NCI-H2081 treated with DMSO at 0.1 percent for 48 hours (cell line): Measurements from ENCODE around the gene ABCC11.
"Not testable (repeated sequence)": the region's sequence is repeated elsewhere in the genome, so short reads cannot be mapped to it uniquely, and the experiment has no call there.

Experiments
- DNase-seq: peaks from one replicate; lab custom pipeline; 2025; lab: John Stamatoyannopoulos, UW

Gene ABCC11

DNA sequence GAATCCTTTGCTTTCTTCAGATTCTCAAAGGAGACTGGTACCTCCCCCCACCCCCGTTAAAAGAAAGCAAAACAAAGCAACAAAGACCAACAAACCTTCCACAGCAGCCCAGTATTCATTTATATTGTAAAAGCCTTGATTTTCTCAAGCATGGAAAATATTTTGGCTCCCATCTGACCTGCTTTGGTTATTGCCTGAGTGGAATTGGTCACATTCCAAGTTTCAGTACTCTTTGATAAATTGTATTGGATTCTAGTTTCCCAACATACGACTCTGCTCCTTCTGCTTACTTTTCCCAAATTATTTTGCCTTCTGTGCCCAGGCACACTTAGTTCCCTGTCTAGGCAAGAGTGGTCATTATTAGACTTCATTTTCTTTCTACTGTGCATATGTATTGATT, 1.3 kb downstream of the ABCC11 start:
- DNase-seq: no peak

GRCh38 chr16:48244863-48245195, 2.5 kb downstream of the ABCC11 start:
- DNase-seq: no peak

DNA sequence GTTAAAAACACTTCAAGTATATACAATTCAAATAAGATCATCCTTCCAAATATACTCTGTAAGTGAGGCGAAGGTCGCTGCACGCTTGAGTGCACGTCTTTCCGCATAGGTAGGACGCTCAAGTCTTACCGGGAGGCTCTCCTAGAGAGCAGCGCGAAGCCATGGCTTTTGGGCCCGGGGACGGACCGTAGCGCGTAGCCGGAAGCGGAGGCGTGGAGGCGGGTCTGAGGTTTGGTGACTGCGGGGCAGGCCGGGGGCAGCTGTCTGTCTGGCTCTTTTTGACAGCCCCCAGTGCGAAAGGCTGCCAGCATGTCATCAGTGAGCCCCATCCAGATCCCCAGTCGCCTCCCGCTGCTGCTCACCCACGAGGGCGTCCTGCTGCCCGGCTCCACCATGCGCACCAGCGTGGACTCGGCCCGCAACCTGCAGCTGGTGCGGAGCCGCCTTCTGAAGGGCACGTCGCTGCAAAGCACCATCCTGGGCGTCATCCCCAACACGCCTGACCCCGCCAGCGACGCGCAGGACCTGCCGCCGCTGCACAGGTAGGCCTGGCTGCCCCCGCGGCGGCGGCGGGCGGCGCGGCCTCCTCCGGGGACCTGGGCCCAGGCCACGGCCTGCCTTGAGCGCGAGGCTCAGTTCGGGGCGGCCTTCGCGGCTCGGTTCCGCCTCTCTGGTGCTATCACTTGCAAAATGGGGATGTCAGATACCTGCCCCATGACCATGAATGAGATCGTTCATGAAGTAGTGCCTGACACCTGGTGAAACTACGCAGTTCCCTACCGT, 3.1 kb downstream of the ABCC11 start, which contains the start of gene LONP2:
LONP2 (plus strand) TSS at position 221 of the 783 bp plus-strand sequence; CDS start at position 310, 89 bp downstream.
- no peak for DNase-seq

GRCh38 chr16:48240147-48240546, 7.2 kb downstream of the ABCC11 start:
- DNase-seq: not testable (repeated sequence)

- no peak for DNase-seq
These were observed 11.1 kb downstream of the ABCC11 start for GRCh38 chr16:48236286-48236685.

DNA sequence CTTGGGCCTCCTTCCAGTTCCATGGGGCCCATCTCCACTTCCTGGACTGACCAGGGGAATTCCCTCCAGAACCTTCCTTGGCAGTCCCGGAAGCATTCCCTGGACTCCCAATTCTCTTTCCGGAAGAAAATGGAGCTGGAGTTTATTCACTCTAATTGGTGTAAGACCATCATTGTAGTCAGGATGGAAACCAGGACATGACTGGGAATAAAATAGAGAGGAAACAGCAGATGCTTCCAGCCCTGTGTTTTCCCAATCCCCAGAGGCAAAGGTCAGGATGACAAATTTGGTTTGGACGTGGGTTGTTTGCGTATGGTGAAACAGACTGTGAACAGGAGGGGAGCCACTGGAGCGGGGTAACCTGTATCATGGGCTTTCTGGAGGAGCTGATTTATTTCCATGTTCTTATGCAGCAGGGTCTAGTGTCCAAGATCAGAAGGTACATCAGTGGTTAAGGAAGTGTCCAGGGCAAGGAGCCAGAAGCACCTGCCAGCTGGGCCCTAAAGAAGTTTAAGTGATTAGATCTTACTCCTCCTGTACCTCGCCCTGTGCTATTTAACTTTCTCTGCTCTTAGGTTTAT, 11.7 kb downstream of the ABCC11 start:
- no peak for DNase-seq

- DNase-seq: no peak
These were observed 12.2 kb downstream of the ABCC11 start for GRCh38 chr16:48235058-48235555.

DNA sequence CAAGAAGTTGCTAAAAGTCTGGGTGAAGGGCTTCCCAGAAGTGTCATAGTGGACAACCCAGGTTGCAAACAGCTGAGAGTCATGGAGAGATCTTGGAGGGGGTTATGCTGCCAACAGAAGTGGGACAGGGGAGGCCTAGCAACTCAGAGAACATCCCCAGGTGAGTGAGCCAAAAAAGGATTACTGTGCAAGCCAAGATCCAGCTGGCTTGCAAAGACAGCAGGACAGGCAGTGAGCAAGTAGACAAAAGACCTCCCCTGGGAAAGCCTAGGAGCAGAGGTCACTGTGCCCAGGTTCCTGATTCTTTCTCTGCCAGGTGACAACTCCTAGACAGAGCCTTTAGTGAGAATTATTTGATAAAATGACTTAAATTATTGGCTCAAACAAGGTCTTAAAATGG, 12.7 kb downstream of the ABCC11 start:
- no peak for DNase-seq

- no peak for DNase-seq
These were observed 14.8 kb downstream of the ABCC11 start for GRCh38 chr16:48232493-48233040.

DNA sequence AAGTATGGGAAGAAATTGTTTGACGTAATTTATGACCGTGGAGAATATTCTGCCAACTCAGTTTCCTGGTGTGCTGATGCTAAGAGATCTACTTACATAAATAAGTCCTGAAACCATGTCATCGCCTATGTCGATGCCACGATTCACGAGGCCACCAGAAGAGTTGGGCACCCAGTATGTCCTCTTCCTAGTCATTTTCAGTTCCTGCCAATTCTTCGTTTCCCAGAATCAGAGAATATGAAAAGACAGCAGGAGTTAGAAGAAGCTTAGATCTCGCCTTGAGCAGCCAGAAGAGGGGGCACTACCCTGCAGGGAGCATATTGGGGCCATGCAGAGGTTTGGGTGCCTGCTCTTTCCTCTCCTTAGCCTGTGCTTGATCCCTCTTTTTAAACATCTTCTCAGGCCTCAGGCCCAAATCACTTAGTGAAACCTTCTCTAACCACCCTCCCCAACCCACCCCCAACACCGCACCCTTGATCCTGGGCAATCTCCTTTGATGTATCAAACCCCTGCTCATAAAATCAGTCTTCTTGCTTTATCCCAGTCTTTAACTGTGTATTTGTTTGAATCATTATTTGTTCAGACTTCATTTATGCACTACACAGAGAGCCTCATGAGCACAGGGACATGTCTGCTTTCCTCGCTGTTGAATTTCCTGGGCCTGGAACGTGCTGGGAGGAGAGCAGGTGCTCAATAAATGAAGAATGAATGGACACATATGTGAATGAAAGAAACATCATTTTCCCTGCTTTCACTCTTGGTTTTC, 15.4 kb downstream of the ABCC11 start:
- DNase-seq: no peak

- no peak for DNase-seq
These were observed 21.9 kb downstream of the ABCC11 start for GRCh38 chr16:48225456-48225855.

- DNase-seq: no peak
These were observed 23.8 kb downstream of the ABCC11 start for GRCh38 chr16:48223490-48223889.

DNA sequence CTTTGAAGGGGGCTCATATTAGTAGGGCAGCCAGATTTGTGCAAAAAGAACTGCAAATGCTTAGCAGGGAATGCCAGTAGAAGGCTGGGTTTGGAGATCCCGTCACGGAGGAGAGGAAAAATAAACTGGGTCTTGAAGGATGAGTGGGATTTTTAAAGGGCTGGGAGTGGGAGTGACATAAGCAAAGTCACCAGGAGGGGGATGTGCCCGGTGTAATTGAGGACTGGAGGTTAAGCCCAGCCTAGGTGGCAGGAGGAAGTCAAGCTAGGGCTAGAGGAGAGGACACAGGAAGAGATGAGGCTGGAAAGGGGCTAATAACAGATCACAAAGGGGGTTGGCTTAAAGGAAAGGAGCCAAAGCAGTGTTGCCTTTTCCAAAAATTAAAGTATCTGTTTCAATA, 26.4 kb downstream of the ABCC11 start:
- DNase-seq: no peak

DNA sequence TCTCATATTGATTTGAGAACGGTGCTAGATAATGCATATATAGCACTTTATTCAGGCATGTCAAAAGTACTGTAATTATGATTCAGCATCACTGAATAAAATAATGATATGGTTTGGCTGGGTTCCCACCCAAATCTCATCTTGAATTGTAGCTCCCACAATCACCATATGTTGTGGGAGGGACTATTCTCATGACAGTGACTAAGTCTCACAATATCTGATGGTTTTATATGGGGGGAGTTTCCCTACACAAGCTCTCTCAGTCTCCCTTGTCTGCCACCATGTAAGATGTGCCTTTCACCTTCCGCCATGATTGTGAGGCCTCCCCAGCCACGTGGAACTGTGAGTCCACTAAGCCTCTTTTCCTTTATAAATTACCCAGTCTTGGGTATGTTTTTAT, 28.9 kb downstream of the ABCC11 start:
- no peak for DNase-seq

- DNase-seq: no peak
These were observed 29.6 kb downstream of the ABCC11 start for GRCh38 chr16:48217708-48218107.

- no peak for DNase-seq
These were observed 31.6 kb downstream of the ABCC11 start for GRCh38 chr16:48215738-48216137.

GRCh38 chr16:48212033-48212432, 35.3 kb downstream of the ABCC11 start:
- no peak for DNase-seq

GRCh38 chr16:48210747-48211146, 36.6 kb downstream of the ABCC11 start:
- DNase-seq: no peak

- no peak for DNase-seq
These were observed 40.6 kb downstream of the ABCC11 start for GRCh38 chr16:48206594-48207242.

DNA sequence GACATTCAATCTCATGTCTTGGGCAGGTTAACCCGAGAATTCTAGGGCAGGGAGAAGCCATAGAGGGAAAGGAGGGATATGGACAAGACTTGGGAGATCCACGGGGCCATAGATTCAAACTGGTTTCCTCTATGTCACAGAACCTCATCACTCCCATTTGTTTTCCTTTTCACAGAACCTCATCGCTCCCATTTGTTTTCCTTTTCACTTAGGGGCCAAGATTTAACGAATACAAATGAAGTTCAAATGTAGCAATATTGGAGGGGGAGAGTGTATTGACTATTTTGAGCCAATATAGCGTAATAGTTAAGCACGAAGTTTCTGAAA, 42.6 kb downstream of the ABCC11 start:
- DNase-seq: no peak

DNA sequence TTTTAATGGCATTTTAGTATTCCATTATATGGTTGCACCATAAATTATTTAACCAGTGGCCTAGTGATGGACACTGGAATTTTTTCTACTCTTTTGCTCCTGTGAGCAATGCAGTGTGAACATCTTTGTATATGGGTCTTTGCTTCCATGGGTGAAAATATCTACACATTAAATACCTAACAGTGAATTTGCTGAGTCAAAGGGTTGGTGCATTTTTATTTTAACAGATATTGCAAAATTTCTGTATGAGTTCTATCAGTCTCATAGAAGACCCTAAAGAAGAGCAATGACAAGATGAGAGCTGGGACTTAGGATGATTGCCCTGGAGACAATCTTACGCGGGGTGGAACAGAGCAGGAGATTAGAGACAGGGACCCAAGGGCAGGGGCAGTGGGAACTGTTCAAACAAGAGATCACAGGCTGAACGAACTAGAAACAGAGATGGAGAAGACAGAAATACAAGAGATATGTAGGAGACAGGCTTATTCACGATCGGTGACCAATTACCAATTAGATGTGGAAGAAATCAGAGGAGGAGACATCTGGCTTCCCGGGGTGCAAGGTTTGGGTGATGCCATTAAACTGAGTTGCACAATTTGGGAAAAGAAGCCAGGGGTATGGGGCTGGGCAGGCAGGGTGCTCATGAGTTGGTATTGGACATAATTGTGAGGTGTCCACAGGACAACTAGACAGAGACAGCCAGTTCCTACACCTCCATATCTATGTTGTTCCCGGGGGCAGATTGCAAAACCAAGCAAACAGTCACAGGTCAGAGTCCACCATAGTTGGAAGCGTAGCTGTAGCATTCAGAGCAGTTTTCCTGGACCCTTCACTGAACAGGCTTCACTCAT, 43.1 kb downstream of the ABCC11 start:
- DNase-seq: no peak
